Activated T-helper 9 cell treated with anti-CD3 and anti-CD28 coated beads, Interleukin-2, amount 50 U/mL, for 16 hours (primary cell): ENCODE data around the gene SEC63.

Experiments used
- DNase-seq: peaks from one replicate; pipeline ENCODE4 v3.0.0-alpha.2; 2020; ENCODE audit warnings: low read depth

SEC63 gene

DNA sequence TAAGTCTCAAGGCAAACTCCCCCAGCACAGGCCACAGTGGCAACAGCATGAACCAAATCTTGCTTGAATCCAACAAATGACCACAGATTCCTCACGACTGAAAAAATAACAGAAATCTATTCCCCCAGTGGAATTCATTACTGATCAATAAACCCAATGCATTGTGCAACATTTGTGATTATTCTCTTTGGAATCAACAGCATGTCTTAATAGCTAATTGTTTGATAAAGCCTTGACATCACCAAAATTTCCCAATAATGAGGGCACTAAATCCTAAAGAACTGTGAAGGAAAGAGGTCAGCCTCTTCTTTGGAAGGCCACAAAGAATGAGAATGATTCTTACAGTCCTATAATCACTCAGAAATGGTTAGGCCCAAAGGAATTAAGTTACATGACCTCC, 139.7 kb downstream of the SEC63 start:
- DNase-seq: no peak

DNA sequence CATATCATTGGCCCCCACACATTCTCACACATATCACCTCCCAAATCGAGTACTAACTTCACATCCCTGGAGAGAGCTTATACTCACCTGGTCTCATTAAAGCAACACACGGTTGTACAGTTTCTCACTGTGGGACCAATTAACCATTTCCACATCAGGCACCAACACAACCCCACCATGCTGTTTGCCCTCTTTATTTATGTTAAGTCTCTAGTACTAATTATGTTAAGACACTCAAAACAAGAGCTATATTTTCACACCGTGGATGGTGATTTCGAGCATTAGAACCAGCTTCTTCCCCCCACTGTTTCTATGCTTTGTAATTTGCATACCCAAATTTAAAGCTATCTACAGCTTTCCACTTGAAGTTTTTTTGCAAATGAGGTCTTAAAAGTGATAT, 140.2 kb downstream of the SEC63 start:
- DNase-seq: no peak
